K562 (cell line): ENCODE data around the gene ZDHHC18. TPM values are rescaled to one million over a fixed set of nuclear protein-coding genes. Genes with fewer than 3 reads are reported as not detected.

ENCODE experiments used
- E2F5 ChIP-seq: sonication (generic); formaldehyde crosslinking; IDR thresholded peaks from 2 replicates; pipeline ENCODE4 v1.8.0; 2022; ENCODE audit warnings: mild to moderate bottlenecking, missing genetic modification reagents
- MAFF ChIP-seq: IDR thresholded peaks from 2 replicates; pipeline ENCODE4 v1.6.1; 2012; ENCODE audit warnings: low read length, improper control_type of control experiment
- NCOR1 ChIP-seq: fragments of 450-650 bp; IDR thresholded peaks from 2 replicates; pipeline ENCODE4 v1.6.1; 2016; ENCODE audit warnings: mild to moderate bottlenecking, moderate library complexity
- OTX1 ChIP-seq: fragments of 450-650 bp; formaldehyde crosslinking; IDR thresholded peaks from 2 replicates; pipeline ENCODE4 v1.4.0; 2022; ENCODE audit warnings: mild to moderate bottlenecking
- PCBP2 ChIP-seq: fragments of 200-400 bp; formaldehyde crosslinking; IDR thresholded peaks from 2 replicates; pipeline ENCODE4 v1.6.1; 2018; ENCODE audit warnings: low read length, low read depth, mild to moderate bottlenecking, moderate library complexity; ENCODE audit not compliant: poor library complexity, severe bottlenecking
- PPARD ChIP-seq: fragments of 250-450 bp; sonication (Bioruptor Pico); IDR thresholded peaks from 2 replicates; pipeline ENCODE4 v1.8.0; 2022; ENCODE audit warnings: inconsistent platforms, mild to moderate bottlenecking, moderate library complexity
- SMARCA4 ChIP-seq: fragments of 450-650 bp; IDR thresholded peaks from 2 replicates; pipeline ENCODE4 v1.6.1; 2016
- SRSF3 ChIP-seq: fragments of 200-400 bp; formaldehyde crosslinking; IDR thresholded peaks from 2 replicates; pipeline ENCODE4 v1.6.1; 2016; ENCODE audit warnings: mild to moderate bottlenecking, low read length, moderate library complexity; ENCODE audit not compliant: insufficient read depth
- TAF9B ChIP-seq: fragments of 450-650 bp; IDR thresholded peaks from 2 replicates; pipeline ENCODE4 v1.6.1; 2018; ENCODE audit warnings: mild to moderate bottlenecking; ENCODE audit not compliant: partially characterized antibody
- TCF7L2 ChIP-seq: fragments of 150-350 bp; IDR thresholded peaks from 2 replicates; pipeline ENCODE4 v1.6.1; 2016; ENCODE audit warnings: low read depth, mild to moderate bottlenecking, low read length, moderate library complexity
- YY1 ChIP-seq, 3 experiments: IDR thresholded peaks; 2 replicates each; pipeline ENCODE4 v1.6.1; 2011; ENCODE audit warnings: low read length in 2 of 3, mild to moderate bottlenecking in 2 of 3, moderate library complexity in 2 of 3, borderline replicate concordance in 1 of 3, control low read depth in 1 of 3, low read depth in 1 of 3; ENCODE audit not compliant: insufficient read depth in 3 of 3, insufficient replicate concordance in 2 of 3, control insufficient read depth in 1 of 3, insufficient read length in 1 of 3; ENCODE audit errors: extremely low read depth in 1 of 3
- ZBTB11 ChIP-seq, 3 experiments: fragments of 200-800 bp in 1 of 3; fragments of 250-450 bp in 1 of 3; fragments of 450-650 bp in 1 of 3; sonication (Bioruptor Pico) in 1 of 3; sonication (Bioruptor generic) in 1 of 3; formaldehyde crosslinking in 1 of 3; IDR thresholded peaks; 2 replicates each; pipeline versions ENCODE4 v1.6.1 to v1.8.0; 2016 to 2022; ENCODE audit warnings: mild to moderate bottlenecking in 2 of 3, missing genetic modification characterization in 2 of 3, missing compliant biosample characterization in 1 of 3, moderate library complexity in 1 of 3
- ZNF24 ChIP-seq: fragments of 450-650 bp; IDR thresholded peaks from 2 replicates; pipeline ENCODE4 v1.6.1; 2016
- ZNF395 ChIP-seq: fragments of 200-800 bp; sonication (Bioruptor generic); IDR thresholded peaks from 2 replicates; pipeline ENCODE4 v1.6.1; 2017; ENCODE audit warnings: missing genetic modification characterization, missing compliant biosample characterization
- polyA plus RNA-seq, 8 experiments: library from polyadenylated mRNA; depleted of rRNA in 4 of 8; stranded (reverse) in 5 of 8; unstranded in 3 of 8; fragments of >200 nt; fragmentation: Nextera tagmentation in 2 of 8; fragmentation: Illumina TruSeq in 1 of 8; extraction: Ambion mirVana in 2 of 8; extraction: Trizol in 1 of 8; gene quantifications; 2 replicates each; pipeline versions ENCODE4 v1.2.1 to v1.2.3, GENCODE V29; 2011 to 2014; ENCODE audit warnings: inconsistent platforms in 1 of 8, missing spikeins in 1 of 8
- total RNA-seq, 7 experiments: library from RNA; depleted of rRNA in 6 of 7; stranded (reverse); fragments of >200 nt in 6 of 7; fragmentation: Illumina TruSeq in 2 of 7; extraction: Trizol in 2 of 7; gene quantifications; 2 replicates each; pipeline versions ENCODE4 v1.2.1 to v1.2.3, GENCODE V29; 2011 to 2021; ENCODE audit warnings: low replicate concordance in 1 of 7
- TF ChIP-seq, protein P1 (sequence below), 2 experiments: fragments of 450-650 bp in 1 of 2; sonication (generic) in 1 of 2; formaldehyde crosslinking in 1 of 2; IDR thresholded peaks in 1 of 2; conservative IDR thresholded peaks in 1 of 2; 2 replicates each; pipeline versions ENCODE4 v1.6.1 to v1.8.1; 2016 to 2023; ENCODE audit warnings: mild to moderate bottlenecking in 2 of 2, moderate library complexity in 2 of 2, inconsistent platforms in 1 of 2, missing genetic modification reagents in 1 of 2

ZDHHC18 gene
- total and polyA plus RNA-seq, 9 of the 15 experiments (the other 6 are each of a cell fraction or from before 2014, with no cell fraction given): 0.42 to 35.6 (median 15.8) TPM

DNA sequence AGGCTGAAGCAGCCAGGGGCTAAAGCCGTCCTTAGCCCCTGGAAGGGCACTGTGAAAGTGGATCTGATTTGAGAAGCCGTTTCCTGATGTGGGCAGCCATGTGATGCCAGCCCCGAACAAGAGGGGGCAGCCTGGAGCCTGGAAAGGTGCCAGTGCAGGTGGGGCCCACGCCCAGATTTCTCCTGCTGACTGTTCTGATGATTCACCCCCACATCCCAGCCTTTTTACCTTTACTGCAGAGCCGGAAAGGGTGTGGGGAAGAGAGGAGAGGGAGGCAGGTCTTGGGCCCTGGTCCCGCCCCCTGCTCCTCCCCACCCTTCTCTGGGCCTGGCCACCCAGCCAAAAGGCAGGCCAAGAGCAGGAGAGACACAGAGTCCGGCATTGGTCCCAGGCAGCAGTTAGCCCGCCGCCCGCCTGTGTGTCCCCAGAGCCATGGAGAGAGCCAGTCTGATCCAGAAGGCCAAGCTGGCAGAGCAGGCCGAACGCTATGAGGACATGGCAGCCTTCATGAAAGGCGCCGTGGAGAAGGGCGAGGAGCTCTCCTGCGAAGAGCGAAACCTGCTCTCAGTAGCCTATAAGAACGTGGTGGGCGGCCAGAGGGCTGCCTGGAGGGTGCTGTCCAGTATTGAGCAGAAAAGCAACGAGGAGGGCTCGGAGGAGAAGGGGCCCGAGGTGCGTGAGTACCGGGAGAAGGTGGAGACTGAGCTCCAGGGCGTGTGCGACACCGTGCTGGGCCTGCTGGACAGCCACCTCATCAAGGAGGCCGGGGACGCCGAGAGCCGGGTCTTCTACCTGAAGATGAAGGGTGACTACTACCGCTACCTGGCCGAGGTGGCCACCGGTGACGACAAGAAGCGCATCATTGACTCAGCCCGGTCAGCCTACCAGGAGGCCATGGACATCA is 36.5 kb downstream of the ZDHHC18 start, which contains the start of gene SFN (continued):
- TF ChIP-seq PPARD (CRISPR knock-in tag): no peak
- TF ChIP-seq OTX1 (CRISPR knock-in tag): no peak
- TF ChIP-seq TAF9B: no peak
- TF ChIP-seq ZNF24: no peak
- TF ChIP-seq PCBP2: no peak
- TF ChIP-seq ZBTB11 (CRISPR knock-in tag; IDR thresholded peaks at IDR 0.05): no peak
- TF ChIP-seq NCOR1: no peak
- TF ChIP-seq, protein P1, sequence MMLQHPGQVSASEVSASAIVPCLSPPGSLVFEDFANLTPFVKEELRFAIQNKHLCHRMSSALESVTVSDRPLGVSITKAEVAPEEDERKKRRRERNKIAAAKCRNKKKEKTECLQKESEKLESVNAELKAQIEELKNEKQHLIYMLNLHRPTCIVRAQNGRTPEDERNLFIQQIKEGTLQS (IDR thresholded peaks at IDR 0.05): peak; percentile 78
- TF ChIP-seq, protein P1 (CRISPR knock-in tag; conservative IDR thresholded peaks at IDR 0.05): no peak
- peak in 1 of 3 experiments; percentile 32 for TF ChIP-seq YY1 (IDR thresholded peaks at IDR 0.05; ENCODE audit: borderline replicate concordance in 1 of 3, control insufficient read depth in 1 of 3, extremely low read depth in 1 of 3, insufficient read depth in 3 of 3, insufficient read length in 1 of 3, insufficient replicate concordance in 2 of 3, low read depth in 1 of 3, low read length in 2 of 3)
- TF ChIP-seq TCF7L2: no peak
- TF ChIP-seq SMARCA4: peak; percentile 37; the same call in 1 of the 2 replicates
- TF ChIP-seq SRSF3: no peak
- no peak for TF ChIP-seq MAFF
- TF ChIP-seq E2F5 (CRISPR knock-in tag): no peak
- no peak for TF ChIP-seq ZNF395 (CRISPR knock-in tag)
